GM23338 (cell line): ENCODE data around the gene MYOM3. TPM values are rescaled to one million over a fixed set of nuclear protein-coding genes. Genes with fewer than 3 reads are reported as not detected.

Experiments
- ATAC-seq: fragments of 200-7000 bp; cut with Tn5 transposase; 3 replicates; pipeline ENCODE4 v1.9.1; 2020
- DNase-seq: peaks from one replicate; pipeline ENCODE4 v3.0.0-alpha.2; 2015; ENCODE audit warnings: low spot score
- H2AFZ ChIP-seq: fragments of 200-600 bp; sonication (generic); 2 replicates; pipeline ENCODE4 v1.8.0; 2016; ENCODE audit warnings: antibody characterized with exemption, mild to moderate bottlenecking, moderate library complexity
- H3F3A ChIP-seq: fragments of 200-600 bp; sonication (generic); replicated peaks from 2 replicates; pipeline ENCODE4 v1.8.0; 2017; ENCODE audit warnings: antibody characterized with exemption, mixed run types, low read depth
- H3K27ac ChIP-seq: fragments of 200-600 bp; sonication (generic); 2 replicates; pipeline ENCODE4 v1.6.1; 2016; ENCODE audit warnings: low read depth
- H3K27me3 ChIP-seq: fragments of 200-600 bp; sonication (generic); 2 replicates; pipeline ENCODE4 v1.8.0; 2016; ENCODE audit warnings: mild to moderate bottlenecking, mixed run types, moderate library complexity; ENCODE audit not compliant: insufficient read depth
- H3K36me3 ChIP-seq: fragments of 200-600 bp; sonication (generic); 2 replicates; pipeline ENCODE4 v1.8.0; 2016; ENCODE audit warnings: mild to moderate bottlenecking; ENCODE audit not compliant: insufficient read depth
- H3K4me1 ChIP-seq: fragments of 200-600 bp; sonication (generic); 2 replicates; pipeline ENCODE4 v1.8.0; 2016; ENCODE audit warnings: mild to moderate bottlenecking, moderate library complexity; ENCODE audit not compliant: insufficient read depth
- H3K4me2 ChIP-seq: fragments of 200-600 bp; sonication (generic); 2 replicates; pipeline ENCODE4 v1.7.1; 2017; ENCODE audit warnings: mixed run types
- H3K4me3 ChIP-seq: fragments of 200-600 bp; sonication (generic); 2 replicates; pipeline ENCODE4 v1.6.1; 2016; ENCODE audit warnings: mixed run types
- H3K79me2 ChIP-seq: fragments of 200-600 bp; sonication (generic); replicated peaks from 2 replicates; pipeline ENCODE4 v1.8.0; 2017; ENCODE audit warnings: mild to moderate bottlenecking; ENCODE audit not compliant: insufficient read depth
- H3K9me2 ChIP-seq: fragments of 200-600 bp; sonication (generic); 2 replicates; pipeline ENCODE4 v1.8.0; 2017; ENCODE audit not compliant: insufficient read depth
- H4K20me1 ChIP-seq: fragments of 200-600 bp; sonication (generic); replicated peaks from 2 replicates; pipeline ENCODE4 v1.8.0; 2017; ENCODE audit warnings: mild to moderate bottlenecking; ENCODE audit not compliant: insufficient read depth
- H3K27ac Mint-ChIP-seq: 2 replicates; pipeline ENCODE4 v1.8.0; 2020; ENCODE audit warnings: inconsistent platforms, mild to moderate bottlenecking, moderate library complexity, mixed read lengths
- H3K27me3 Mint-ChIP-seq: 3 replicates; pipeline ENCODE4 v1.8.0; 2022; ENCODE audit warnings: low read depth, mild to moderate bottlenecking, moderate library complexity, mixed read lengths, inconsistent platforms; ENCODE audit not compliant: insufficient read depth, poor library complexity
- H3K36me3 Mint-ChIP-seq: 3 replicates; pipeline ENCODE4 v1.8.0; 2021; ENCODE audit warnings: low read depth, mild to moderate bottlenecking, inconsistent platforms, moderate library complexity, mixed read lengths
- H3K4me1 Mint-ChIP-seq: 3 replicates; pipeline ENCODE4 v1.8.0; 2020; ENCODE audit warnings: mild to moderate bottlenecking, inconsistent platforms, mixed read lengths
- H3K4me3 Mint-ChIP-seq: 3 replicates; pipeline ENCODE4 v1.8.0; 2021; ENCODE audit warnings: moderate library complexity, mild to moderate bottlenecking, inconsistent platforms, mixed read lengths
- H3K9me3 Mint-ChIP-seq: 3 replicates; pipeline ENCODE4 v1.8.0; 2020; ENCODE audit warnings: moderate library complexity, mild to moderate bottlenecking, inconsistent platforms, mixed read lengths
- ETS1 ChIP-seq: IDR thresholded peaks from 2 replicates; pipeline ENCODE4 v1.6.1; 2016; ENCODE audit warnings: antibody characterized with exemption
- EZH2 ChIP-seq: fragments of 200-600 bp; sonication (generic); IDR thresholded peaks from one replicate; pipeline ENCODE4 v1.8.0; 2017; ENCODE audit warnings: antibody characterized with exemption, mild to moderate bottlenecking, low read depth; ENCODE audit not compliant: unreplicated experiment
- EZH2phosphoT487 ChIP-seq: fragments of 200-600 bp; sonication (generic); IDR thresholded peaks from one replicate; pipeline ENCODE4 v1.8.1; 2018; ENCODE audit warnings: antibody characterized with exemption; ENCODE audit not compliant: unreplicated experiment
- JUNB ChIP-seq: IDR thresholded peaks from one replicate; pipeline ENCODE4 v1.6.1; 2016; ENCODE audit warnings: antibody characterized with exemption; ENCODE audit not compliant: unreplicated experiment
- NANOG ChIP-seq: IDR thresholded peaks from 2 replicates; pipeline ENCODE4 v1.6.1; 2016; ENCODE audit warnings: antibody characterized with exemption, borderline replicate concordance
- POLR2AphosphoS5 ChIP-seq: IDR thresholded peaks from 2 replicates; pipeline ENCODE4 v1.6.1; 2016; ENCODE audit warnings: antibody characterized with exemption, low read depth
- REST ChIP-seq: IDR thresholded peaks from one replicate; pipeline ENCODE4 v1.6.1; 2018; ENCODE audit warnings: antibody characterized with exemption; ENCODE audit not compliant: unreplicated experiment
- STAT1 ChIP-seq: IDR thresholded peaks from one replicate; pipeline ENCODE4 v1.6.1; 2016; ENCODE audit warnings: antibody characterized with exemption; ENCODE audit not compliant: unreplicated experiment
- ZNF114 ChIP-seq: fragments of 250-450 bp; sonication (Bioruptor Pico); IDR thresholded peaks from 2 replicates; pipeline ENCODE4 v1.5.0; 2020; ENCODE audit warnings: mild to moderate bottlenecking, moderate library complexity
- ZNF462 ChIP-seq: fragments of 250-450 bp; sonication (Bioruptor Pico); IDR thresholded peaks from 2 replicates; pipeline ENCODE4 v1.5.0; 2020; ENCODE audit warnings: mild to moderate bottlenecking, moderate library complexity
- polyA plus RNA-seq: library from polyadenylated mRNA; unstranded; fragments of >200 nt; fragmentation: Nextera tagmentation; extraction: Ambion mirVana; gene quantifications from 2 replicates; pipeline ENCODE4 v1.2.1, GENCODE V29; 2016
- total RNA-seq: library from RNA; depleted of rRNA; stranded (reverse); fragments of >200 nt; shearing (Covaris generic); gene quantifications from 2 replicates; pipeline ENCODE4 v1.2.3, GENCODE V29; 2014

Gene MYOM3
- total and polyA plus RNA-seq, 2 experiments from 2014 or later = not detected

GRCh38 chr1:24058671-24059455, 53.1 kb downstream of the MYOM3 start:
- Histone ChIP-seq H3F3A (no peaks in the 10 kb centered on the region), H4K20me1 (no peaks in the 10 kb centered on the region), H3K4me1 (no peaks in the 10 kb centered on the region), H3K27me3 (no peaks in the 10 kb centered on the region), H2AFZ (no peak overlapping the region), H3K27ac (no peak overlapping the region), H3K4me3 (no peak overlapping the region), H3K79me2 (no peaks in the 10 kb centered on the region), H3K9me2 (no peaks in the 10 kb centered on the region), H3K4me2 (no peak overlapping the region), H3K36me3 (no peaks in the 10 kb centered on the region)
- ATAC-seq = no peak
- TF ChIP-seq JUNB (no peak), REST (no peak), EZH2 (no peak), EZH2phosphoT487 (no peak), ZNF114 (CRISPR knock-in tag) (no peak), ZNF462 (CRISPR knock-in tag) (no peak), ETS1 (no peak), NANOG (no peak), POLR2AphosphoS5 (no peak), STAT1 (no peak)
- H3K9me3 Mint-ChIP-seq = peaks cover 6% of the 10 kb centered on the region; the same call in 1 of the 3 replicates
- no peaks in the 10 kb centered on the region for H3K36me3 Mint-ChIP-seq
- H3K27me3 Mint-ChIP-seq = peaks cover 2% of the 10 kb centered on the region
- no peak overlapping the region for H3K27ac Mint-ChIP-seq
- no peaks in the 10 kb centered on the region for H3K4me1 Mint-ChIP-seq
- no peak for DNase-seq
- no peak overlapping the region for H3K4me3 Mint-ChIP-seq
